ENCODE results near the gene KLHL21.
A peak's percentile ranks its signal among the peaks of the same experiment; 100 is the strongest.

Gene KLHL21

DNA sequence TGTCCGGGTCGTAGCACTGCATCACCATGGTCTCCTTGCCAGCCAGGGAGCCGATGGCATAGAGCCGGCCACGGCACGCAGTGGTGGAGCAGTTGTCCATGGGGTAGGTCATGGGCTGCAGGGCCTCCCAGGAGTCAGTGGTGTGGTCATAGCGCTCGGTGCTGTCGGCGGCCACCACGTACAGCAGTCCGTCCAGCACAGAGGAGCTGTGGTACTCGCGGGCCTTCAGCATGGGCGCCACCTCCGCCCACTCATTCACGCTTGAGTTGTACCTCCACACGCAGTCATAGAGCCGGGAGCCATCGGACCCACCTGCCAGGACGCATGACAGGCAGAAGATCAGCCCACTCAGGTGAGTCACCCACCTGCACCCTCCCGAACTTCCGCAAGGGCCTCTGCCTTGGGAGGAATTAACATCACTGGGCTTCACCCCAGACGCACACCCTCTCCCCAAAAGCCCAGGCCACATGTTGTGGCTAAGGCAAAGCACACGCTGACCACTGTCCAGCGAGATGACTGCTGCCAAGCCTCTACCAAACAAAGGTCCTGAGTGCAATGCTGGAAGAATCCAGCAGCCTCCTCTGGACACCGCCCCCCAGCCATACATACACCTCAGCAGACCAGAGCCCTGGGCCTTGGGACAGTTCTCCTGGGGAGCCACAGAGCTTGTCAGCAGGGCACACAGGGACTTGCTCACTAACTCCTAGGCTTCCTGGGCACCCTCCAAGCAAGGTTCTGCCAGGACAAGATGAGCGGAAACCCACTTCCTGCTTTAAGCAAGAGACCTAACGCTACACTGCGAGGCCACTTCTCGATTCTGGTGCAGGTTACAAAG, 3.3 kb downstream of the KLHL21 start:
- peak; percentile 78 for DNase-seq

DNA sequence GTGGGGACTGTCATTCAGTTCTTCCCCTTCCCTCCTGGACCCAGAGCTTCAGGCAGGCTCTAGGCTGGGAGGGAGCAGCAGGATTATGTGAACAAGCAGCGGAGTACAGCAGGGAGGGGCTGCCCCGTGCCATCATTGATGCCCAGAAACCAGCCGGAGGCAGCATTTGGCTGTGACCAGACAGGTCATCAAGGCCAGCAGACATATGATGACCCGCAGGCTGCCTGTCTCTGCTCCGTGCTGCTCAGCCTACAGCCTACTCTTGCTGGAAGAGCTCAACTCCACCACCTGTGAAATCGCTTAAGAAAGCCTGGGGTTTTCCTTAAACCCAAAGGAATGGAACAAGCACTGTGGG, 4.9 kb downstream of the KLHL21 start:
- DNase-seq, result no peak

DNA sequence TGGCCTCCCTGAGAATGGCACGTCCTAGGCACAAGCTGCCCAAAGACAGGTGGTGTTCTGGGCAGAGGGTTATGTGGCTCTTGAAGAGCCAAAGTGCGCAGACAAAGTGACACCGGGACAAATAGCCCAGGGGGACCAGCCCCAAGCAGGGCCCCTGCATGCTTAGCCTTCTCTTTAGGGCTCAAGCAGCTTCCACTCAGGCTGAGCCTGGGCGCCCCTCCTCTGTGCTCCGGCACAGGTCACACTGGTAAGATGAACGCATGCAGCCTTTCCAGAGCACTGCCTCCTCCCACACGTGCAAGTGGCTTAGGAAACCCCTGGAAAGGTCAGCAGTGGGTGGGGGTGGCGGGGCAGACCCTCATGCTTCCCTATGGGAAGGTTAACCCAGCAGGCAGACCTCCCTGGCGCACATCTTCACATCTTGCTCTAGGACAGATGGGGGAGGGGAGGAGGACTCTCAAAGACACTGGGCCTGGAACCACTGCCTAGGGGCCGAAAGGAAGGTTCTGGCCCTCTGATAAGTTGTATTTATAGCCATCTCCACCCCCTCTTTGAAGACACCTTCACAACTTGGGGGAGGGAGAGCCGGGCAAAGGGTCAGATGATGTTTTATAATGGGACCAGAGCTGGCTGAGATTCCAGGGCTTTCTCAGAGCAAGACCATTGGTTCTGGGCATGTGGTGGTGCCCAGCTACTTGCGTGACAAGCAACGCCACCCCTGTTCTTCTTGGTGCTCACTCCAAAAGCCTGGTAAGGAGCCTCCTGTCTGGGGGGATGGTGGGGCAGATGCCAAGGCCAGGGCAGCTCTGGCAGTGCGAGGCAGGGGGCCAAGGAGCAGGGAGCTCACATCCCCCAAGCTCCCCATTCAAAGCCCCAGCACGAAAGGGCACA, 5.5 kb downstream of the KLHL21 start:
- no peak for DNase-seq

DNA sequence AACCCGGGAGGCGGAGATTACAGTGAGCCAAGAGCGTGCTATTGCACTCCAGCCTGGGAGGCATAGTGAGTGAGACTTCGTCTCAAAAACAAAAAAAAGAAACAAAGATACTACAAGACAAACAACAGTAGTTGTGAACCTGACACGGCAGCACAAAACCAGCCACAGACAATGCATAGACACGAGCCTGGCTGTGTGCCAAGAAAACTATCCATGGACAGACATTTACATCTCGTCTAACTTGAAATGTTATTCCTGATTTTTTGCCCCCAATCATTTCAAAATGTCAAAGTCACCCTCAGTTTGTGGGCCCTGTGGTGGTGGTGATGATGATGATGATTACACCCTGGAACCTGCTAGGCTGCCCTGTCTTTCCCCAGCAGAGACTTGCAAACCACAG, 6.3 kb downstream of the KLHL21 start:
- DNase-seq, result no peak

DNA sequence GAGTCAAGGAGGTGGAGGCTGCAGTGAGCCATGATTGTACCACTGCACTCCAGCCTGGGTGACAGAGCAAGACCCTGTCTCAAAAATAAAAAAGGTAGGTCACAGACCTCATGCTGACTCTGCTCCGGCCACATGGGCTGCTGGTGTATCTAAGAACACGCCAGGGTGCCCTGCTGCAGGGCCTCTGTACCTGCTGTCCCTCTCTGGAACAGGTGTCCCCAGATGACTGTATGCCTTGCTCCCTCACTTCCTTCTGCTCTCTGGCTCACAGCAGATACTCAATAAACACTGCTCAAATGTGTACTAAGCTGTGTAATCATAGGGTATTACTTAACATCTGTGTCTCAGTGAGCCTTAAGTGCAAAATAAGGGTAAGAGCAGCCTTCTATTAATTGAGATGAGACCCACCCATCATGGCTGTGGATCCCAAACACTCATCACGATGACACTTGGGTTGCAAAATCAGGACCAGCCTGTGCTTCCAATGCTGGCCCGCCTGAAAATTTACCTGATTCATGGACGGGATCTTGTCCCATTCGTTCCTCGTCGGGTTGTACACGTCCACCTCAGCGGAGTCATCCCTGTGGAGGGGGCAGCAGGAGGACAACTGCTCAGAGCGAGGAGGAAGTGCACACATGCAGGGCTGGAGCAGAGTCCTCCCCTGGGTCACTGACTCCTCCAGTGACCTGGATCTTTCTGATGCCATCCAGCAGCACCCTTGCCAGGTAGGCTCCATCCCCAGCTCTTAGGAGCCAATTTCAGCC, 7.5 kb downstream of the KLHL21 start:
- no peak for DNase-seq

DNA sequence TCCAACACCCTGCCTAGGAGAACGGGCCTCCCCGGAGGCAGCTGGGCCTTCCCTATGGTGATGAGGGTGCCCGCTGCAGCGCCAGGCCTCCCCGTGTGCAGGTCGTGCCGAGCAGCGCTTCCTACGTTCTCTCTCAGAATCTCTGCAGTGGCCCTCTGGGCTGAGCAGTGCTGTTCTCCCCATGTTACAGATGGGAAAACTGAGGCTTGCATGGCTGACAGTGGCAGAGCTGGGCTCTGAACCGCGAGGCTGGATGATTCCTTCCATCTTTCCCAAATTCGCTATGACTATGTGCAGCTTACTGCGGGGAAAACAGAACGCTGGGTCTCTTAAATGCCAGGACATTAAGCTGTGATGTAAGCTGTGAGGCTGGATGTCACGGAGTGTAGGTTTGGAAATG, 8.9 kb downstream of the KLHL21 start:
- no peak for DNase-seq

DNA sequence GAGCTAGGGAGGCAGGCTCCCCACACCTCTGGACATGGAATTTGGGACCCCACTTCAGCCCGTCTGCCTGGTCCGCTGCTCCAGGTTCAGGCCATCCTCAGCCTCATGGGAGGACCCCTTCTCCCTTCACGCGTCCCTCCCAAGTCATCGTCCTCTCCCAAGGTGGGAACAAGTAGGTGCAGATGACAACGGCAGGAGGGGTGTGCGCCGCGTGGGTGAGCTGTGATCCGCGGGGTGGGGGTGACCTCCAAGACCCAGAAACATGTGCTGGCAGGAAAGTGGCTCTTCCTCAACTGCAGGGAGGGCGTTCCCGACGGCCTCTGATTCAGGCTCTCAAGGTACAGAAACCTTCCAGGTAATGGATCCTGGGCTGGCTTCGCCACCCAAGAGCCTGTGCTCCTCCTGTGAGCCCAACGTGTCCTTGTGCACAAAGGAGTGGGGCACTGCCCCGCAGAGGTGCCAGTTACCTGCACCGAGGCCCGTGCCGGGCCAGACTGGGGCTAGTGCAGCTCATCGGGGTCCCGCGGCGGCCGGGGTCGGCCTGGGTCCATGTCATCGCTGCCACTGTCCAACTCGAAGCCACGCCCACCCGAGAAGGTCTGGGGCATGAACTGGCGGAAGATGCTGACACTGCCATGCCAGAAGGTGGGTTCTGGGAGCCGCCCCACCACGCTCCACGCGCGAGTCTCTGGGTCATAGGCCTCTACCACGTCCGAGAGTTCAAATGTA, 9.6 kb downstream of the KLHL21 start:
- no peak for DNase-seq

DNA sequence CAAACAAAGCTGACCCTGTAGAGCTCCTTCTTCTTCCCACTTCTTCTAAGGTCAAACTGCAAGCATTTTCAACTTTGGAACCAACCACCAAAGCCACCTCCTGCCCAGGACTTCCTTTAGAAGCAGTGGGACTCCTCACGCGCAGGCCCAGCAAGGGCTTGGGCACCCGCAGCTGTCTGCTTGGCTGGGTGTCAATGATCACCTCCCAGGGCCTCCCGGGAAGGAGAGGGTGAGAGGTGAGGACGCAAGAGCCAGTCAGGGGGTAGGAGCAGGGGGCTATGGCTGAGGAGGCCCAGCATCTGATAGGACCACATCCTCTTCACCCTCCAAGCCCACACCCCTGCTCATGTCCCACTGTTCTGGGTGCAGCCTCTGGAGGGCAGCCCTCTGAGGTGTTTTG, 10.2 kb downstream of the KLHL21 start:
- DNase-seq, result no peak

DNA sequence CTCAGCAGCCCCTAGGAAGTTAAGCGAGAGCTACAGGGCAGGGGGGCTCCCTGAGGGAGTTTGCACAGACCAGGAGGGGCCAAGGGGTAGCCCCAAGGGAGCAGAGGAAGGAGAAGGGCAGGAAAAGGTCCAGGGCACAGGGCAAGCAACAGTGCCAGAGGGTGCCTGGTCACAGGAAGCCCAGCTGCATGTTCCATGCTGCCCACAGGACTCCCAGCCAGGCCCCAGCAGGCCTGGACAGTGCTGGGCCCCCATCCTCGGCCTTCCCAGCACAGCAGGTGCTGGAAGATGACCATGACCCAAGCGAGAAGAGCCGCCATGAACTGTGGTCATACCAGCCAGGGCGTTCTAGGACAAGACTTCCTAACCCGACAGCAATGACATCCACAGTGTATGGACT, 11.0 kb downstream of the KLHL21 start:
- DNase-seq, result no peak

DNA sequence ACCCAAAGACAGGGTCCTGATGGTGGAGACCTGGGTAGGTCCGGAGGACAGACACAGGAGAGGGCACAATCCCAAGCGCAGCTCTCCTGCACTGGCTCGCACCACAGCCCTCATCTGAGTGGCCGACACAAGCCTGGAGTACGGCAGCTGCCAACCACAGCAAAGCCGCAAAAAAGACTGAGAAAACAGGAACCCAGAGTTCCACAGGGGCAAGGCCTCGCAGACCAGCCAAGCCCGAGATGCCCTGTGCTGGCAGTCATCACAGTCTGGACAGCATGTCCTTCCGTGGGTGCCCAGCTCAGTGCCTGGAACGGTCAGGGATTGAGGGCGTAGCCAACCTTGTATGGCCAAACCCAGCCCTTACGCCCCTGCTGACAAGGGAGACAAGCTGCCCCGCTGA, 11.4 kb downstream of the KLHL21 start:
- no peak for DNase-seq

DNA sequence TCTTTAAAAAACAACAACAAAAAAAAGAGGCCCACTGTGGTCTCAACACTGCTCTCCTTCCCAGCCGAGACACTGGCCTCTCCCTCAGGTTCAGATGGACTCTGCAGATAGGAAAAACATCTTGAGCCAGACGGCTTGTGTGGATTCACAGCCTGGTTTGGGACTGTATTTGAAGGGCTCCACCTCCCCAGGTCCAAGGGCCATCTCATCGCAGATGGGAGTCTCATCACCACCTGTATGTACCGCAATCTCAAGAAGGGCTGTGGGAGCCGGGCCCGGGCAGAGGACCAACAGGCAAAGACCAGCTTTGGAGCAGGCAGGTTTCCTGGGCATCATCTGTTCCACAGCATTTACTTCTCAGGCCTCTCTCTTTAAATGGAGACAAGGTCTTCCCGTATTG, 12.6 kb downstream of the KLHL21 start:
- DNase-seq, result no peak

DNA sequence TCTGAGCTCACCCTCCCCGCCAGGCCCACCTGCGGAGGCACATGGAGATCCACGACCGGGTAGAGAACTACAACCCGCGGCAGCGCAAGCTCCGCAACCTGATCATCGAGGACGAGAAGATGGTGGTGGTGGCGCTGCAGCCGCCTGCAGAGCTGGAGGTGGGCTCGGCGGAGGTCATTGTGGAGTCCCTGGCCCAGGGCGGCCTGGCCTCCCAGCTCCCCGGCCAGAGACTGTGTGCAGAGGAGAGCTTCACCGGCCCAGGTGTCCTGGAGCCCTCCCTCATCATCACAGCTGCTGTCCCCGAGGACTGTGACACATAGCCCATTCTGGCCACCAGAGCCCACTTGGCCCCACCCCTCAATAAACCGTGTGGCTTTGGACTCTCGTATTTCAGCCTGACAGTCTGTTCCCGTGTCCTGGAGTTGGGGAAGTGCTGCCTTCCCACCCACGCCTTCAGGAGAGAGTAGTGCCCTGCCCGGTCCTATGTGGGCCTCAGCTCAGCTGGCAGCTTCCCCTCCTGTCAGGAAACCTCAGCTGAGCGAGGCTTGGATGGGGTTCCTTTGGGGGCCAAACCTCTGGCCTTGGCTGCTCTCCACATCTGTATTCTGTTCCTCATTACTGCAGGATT, 13.7 kb downstream of the KLHL21 start:
- DNase-seq, result no peak

DNA sequence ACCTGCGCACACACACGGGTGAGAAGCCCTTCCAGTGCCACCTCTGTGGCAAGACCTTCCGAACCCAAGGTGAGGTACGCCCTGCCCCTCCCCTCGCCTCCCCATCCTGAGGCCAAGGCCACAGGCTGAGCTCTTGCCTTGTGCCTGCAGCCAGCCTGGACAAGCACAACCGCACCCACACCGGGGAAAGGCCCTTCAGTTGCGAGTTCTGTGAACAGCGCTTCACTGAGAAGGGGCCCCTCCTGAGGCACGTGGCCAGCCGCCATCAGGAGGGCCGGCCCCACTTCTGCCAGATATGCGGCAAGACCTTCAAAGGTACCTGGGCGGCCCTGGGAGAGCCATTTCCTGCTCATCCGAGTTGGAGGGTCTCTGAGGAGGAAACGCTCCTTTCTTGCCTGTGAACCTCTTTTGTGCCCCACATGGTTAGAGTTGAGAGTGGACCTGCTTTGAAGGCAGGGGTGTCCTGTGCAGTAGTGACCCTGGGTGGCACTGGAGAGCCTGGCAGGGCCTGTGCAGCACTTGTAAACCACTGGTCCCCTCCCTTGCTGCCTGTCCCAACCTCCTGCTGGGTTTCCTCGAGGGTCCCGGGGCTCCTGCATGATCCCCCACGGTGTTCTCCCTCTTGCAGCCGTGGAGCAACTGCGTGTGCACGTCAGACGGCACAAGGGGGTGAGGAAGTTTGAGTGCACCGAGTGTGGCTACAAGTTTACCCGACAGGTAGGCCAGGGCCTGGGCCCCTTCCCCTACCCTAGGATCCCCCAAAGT, 14.4 kb downstream of the KLHL21 start:
- no peak for DNase-seq

DNA sequence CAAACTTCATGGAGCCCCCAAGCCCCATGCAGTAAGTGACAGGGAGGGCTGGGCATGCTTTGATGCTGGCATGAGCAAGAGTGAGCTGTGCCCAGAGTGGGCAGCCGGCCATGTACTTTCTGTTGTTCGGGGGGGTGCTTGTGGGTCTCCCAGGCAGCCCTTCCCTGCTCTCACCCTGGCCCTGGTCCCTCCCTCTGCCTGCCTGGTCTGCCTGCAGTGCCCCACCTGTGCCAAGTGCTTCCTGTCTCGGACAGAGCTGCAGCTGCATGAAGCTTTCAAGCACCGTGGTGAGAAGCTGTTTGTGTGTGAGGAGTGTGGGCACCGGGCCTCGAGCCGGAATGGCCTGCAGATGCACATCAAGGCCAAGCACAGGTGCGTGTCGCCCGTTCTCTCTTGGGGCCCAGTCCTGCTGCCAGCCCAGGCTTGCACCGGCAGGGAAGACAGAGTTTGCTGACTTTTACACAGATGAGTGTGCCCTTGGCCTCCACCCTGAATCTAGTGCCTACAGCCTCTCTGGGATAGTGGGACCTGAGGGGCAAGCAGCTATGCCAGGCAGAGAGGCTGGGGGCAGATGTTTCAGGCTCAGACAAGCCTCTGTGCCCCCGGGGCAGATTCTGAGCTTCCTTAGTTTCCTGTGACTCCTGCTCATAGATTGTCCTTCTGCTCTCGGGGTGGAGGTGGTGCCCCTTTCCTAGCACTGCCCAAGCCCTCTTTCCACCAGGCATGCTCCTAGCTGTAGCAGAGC, 15.2 kb downstream of the KLHL21 start:
- DNase-seq, result no peak

DNA sequence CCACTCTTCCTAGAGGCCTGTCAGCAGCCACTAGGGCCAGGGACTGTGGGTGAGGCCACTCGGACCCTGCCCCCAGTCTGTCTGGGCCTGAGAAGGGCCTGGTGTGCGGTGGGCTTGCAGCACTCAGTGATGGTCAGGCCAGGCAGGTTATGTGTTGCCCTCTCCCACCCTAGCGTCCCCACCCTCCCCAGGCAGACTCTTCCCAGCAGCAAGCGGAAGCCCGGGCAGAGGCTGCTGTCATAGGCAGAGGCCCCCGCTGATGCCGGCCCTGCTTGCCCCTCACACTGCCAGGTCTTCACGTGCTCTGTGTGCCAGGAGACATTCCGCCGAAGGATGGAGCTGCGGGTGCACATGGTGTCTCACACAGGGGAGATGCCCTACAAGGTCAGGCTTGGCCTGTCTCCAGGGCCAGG, 16.3 kb downstream of the KLHL21 start:
- no peak for DNase-seq

DNA sequence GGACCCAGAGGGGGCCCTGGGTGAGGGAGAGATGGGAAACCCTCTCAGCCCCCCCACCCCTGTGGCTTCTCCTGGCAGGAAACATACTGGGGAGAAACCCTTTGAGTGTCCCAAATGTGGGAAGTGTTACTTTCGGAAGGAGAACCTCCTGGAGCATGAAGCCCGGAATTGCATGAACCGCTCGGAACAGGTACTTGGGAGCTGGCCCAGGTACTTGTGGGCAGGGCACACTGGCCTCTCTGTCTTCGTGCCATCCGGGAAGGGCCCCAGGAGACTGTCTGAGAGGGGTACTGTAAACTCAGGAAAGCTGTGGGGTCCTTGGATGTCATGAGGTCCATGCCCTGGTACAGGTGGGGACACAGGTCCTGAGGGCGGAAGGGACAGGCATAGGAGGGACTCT, 16.8 kb downstream of the KLHL21 start:
- DNase-seq, result no peak

DNA sequence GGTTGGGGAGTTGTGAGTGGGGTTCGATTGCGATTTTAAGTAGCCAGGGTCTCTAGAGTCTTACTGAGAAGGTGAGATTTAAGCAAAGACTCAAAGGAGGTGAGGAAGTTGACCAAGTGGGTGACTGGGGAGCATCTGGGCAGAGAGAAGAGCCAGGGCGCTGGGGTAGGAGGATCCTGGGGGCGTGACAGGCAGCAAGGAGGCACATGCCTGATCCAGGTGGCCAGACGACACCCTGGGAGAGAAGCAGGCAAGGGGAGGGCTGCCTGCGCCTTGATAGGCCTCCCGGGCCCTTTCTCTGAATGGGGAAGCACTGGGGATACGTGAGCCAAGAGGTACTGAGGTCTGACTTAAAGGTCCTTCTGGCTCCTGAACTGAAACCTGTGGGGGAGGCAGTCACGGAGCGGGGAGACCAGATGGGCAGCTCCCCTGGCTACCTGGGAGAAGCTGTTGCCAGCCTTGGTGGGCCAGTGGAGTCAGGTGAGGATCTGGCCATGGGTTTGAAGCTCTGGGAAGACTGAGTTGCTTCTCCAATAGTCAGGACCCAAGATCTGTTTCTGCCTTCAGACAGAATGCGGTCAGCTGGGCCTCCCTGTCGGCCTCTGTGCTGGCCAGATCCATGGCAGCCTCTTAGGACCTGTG, 17.5 kb downstream of the KLHL21 start:
- no peak for DNase-seq

DNA sequence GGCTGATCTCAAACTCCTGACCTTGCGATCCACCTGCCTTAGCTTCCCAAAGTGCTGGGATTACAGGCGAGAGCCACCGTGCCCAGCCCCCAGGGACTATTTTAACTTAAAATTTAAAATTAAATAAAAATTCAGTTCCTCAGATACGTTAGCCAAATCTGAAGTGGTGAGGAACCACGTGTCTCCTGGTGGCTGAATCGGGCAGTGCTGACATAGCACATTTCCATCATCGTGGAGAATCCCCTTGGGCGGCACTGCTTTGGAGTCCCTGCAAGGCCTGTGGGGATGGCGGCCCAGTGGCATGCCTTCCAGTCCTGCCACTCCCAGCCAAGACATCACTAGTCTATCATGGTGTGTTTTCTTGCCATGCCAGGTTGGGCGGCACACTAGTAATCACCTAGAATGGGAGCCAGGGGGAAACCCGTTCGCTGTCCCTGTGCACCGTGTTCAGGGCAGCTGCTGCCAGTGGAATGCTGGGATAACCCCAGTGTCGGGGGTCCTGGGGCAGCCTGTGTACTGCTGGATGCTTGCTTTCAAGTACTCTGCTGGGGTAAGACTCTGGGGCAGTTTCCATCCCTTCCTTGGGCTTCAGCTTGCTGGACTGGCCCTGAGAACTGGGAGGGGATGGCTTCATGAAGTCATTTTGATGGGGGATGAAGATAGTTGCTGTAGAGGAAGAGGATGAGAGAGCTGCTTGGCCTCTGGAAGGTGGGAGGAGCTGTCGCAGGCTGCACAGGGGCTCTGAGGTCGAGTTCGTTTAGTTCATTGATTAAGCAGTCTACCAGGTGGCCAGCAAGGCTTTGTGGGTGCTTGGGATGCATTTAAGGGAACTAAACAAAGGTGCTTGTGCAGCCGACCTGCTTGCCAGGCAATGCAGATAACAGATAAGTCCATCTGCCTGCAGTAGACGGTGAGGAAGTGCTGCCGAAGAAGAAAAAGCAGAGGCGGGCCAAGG, 18.3 kb downstream of the KLHL21 start:
- no peak for DNase-seq

DNA sequence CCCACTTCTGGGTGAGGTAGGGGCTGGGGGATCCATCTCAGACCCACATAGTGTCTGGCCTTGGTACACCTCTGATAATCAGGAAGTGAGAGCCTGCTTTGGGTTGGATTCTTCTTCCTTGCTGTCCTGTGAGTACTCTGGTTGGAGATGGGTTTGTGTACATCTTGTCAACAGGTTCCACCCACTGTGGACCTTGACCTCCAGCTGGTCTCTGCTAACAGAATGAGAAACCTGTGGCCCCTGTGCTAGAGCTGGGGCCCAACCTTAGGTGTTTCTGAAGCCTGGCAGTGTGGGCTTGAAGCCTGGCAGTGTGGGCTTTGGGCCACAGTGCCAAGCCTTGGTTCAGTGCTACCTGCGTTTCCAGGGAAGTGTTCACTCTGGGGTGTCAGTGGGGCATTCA, 20.3 kb downstream of the KLHL21 start:
- DNase-seq, result no peak
